ENCODE measurements around the gene FAM13A.

DNA sequence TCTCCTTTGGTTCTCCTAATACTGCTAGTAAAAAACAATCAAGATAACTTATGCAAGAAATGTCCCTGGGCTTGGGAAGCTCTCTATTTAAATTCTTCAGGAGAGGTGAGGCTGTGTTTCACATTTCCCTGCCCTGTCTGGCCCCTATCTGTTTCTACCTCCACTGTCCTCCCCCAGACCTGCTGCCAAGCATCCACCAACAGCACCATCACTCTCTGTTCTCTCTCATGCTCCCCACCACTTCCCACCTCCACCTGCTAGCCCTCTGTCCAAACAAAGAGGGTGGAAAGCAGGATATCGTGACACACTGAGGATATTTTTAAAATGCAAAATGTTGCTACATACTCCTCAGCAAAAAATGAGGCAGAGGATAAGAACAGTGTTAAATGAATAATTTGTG, 271.0 kb downstream of the FAM13A start:
- TF ChIP-seq POLR2AphosphoS5 (IDR thresholded peaks at IDR 0.05; ENCODE audit: low read depth, low read length): no peak
- TF ChIP-seq POLR2A (IDR thresholded peaks at IDR 0.05; ENCODE audit: low read depth, low read length): no peak
- TF ChIP-seq TAF1 (IDR thresholded peaks at IDR 0.05; ENCODE audit: low read depth, low read length): no peak
- no peak for TF ChIP-seq POU2F2 (IDR thresholded peaks at IDR 0.05; ENCODE audit: low read depth, low read length)

Measured in GM12891 (cell line).